DMS153 treated with DMSO at 0.1 percent for 48 hours (cell line): ENCODE results near the gene NUB1.

ENCODE experiments used
- DNase-seq: peaks from one replicate; lab custom pipeline; 2025; ENCODE audit not compliant: unreplicated experiment; lab: John Stamatoyannopoulos, UW

Gene NUB1

GRCh38 chr7:151400626-151401315 is 59.2 kb downstream of the NUB1 start:
- no peak for DNase-seq

- DNase-seq: no peak
Measured at GRCh38 chr7:151402029-151402835, 60.6 kb downstream of the NUB1 start.

DNA sequence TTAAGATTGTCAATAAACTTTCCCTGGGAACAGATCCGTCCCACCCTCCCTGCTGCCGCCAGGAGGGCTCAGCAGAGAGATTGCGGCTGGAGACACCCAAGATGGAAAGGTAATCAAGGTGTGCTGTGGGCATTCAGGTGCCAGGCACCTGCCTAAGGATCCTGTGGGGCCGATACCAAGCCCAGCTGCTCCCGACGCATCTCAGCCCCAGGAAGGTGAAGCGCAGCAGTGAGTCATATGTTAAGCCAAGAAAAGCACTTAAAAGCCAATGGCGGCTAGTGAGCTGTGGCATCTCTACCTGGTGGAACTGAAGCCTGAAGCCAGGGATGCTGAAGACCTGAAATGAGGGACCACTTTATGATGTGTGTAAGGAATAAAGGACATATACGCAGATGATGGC is 62.2 kb downstream of the NUB1 start:
- no peak for DNase-seq

DNA sequence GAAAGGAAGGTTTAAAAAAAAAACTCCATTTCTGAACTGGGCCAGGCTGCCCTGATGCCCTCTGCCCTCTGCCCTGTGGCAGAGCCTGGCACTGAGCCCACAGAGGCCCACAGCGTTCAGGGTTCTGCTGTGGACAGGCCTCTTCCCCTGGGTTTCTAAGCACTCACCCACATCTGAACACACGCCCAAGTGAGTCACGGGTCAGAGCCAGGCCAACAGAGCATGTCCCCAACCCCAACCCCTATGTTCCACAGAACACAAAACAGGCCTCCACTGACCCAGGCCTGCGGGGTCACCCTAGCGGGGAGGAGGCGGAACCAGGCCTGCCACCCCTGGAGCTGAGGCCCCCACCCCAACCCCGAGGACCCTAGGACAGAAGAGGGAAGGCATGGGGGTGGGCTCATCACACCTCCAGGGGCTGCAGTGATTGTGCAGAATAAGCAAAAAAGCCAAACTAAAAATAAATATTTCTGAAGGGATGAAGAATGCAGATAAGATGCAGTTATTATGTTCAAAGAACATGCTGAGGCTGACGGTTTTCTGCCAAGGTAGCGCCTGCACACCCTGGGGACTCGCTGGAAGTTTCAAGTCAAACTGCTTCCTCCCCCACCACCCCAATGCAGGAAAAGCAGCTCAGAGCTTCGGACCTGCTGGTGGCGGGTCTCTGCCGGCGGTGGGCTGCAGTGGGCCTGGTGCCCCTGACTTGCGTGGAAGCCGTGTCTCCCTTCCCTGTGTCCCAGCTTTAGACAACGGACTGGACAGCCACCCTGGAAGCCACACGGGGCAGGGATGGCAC is 62.8 kb downstream of the NUB1 start:
- no peak for DNase-seq

DNA sequence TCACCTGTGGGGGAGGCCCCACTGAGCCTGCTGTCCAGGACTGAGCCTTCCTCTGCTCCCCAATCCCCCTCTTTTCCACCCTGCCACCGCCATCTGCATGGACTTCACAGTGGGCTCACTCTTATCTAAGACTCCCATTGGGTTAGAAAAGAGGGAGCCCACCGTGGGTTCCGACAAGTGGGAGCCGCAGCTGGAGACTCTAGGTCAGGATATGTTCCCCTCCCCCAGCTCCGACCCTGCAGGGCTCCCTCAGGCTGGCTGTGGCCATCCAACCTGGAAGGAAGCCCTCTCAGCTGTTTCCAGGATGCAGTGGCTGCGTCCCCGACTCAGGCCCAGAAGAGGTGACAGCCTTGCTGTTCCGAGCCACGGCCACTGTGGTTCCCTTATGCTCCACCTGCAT is 63.4 kb downstream of the NUB1 start:
- no peak for DNase-seq

- DNase-seq: no peak
Measured at GRCh38 chr7:151405588-151405987, 64.0 kb downstream of the NUB1 start.

DNA sequence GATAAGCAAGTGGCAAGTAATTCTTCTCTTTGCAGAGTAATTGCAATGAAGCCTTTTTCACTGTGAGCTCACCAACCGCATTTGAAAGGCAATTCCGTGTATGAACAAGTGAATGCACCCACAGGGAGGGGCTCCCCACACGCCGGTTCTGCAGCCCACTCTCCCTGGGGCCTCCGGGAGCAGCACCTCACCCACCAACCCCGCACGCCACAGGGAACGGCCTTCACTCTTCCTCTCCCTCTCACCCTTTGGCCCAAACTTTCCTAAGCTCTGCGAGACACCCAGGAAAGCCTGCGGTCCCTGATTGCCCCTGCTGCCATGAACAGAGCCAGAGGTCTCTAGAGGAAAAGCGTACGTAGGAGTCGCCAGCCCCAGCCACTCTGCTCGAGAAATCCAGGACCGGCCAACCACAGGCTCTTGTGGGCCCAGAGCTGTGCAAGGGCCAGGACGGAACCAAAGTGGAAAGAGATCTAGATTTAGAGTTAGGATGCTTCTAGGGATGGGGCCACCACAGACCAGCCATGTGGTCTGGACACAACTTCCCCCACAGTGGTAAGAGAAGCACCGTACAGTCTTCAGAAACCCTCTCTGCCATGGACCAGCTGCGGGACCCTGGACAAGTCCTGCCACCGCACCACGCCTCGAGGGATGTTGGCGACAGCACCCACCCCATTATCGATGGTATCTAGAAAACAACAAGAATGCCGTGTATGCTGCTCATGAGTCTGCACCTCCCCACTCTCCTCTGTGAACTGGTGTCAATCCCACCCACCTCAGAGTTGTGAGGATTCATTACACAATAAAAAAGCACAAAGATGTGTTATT is 64.7 kb downstream of the NUB1 start:
- DNase-seq: no peak

DNA sequence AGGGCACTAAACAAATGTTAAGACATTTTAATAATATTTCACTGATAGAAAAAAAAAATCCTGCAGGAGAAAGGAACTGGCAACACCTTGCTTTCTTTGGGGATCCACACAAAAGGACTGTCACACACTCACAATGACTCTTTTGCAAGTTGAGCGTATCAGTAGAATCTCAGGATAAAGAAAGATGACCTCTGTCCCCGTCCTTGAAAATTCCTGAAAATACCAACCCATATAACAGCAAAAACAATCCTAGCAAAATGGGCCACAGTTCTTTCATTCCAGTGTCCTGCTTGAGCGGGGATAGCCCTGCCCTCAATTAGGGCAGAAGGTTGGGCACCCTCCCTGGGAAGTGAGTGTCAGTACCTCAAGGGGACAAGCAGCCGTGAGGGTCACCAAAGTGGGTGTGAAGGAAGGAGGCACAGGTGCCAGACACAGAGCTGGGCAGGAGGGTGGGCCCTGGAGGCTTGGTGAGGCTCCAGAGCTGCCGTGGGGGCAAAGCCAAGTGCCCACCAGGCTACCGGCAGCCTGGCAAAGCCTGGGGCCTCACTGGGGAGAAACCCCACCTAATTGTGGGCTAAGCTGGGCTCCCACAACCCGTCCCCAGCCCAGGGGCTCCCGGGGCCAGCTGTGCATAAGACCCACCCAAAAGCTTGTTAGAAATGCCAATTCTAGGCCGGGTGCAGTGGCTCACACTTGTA is 65.4 kb downstream of the NUB1 start:
- DNase-seq: no peak

DNA sequence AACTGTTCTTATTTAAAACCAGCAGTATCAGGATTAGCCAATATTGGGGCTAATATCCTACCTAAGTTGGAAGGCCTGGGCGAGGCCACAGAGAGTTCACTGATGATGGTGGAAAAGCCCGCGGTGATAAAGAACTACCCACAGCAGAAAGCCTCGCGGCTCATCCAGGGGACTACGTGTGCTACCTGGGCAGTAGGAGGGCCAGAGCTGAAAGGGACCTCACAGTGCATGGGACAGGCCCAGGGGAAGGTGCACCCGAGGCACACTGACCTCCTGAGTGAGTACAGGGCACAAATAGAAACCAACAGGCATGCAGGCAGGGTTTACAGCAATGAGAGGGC is 66.9 kb downstream of the NUB1 start:
- no peak for DNase-seq

DNA sequence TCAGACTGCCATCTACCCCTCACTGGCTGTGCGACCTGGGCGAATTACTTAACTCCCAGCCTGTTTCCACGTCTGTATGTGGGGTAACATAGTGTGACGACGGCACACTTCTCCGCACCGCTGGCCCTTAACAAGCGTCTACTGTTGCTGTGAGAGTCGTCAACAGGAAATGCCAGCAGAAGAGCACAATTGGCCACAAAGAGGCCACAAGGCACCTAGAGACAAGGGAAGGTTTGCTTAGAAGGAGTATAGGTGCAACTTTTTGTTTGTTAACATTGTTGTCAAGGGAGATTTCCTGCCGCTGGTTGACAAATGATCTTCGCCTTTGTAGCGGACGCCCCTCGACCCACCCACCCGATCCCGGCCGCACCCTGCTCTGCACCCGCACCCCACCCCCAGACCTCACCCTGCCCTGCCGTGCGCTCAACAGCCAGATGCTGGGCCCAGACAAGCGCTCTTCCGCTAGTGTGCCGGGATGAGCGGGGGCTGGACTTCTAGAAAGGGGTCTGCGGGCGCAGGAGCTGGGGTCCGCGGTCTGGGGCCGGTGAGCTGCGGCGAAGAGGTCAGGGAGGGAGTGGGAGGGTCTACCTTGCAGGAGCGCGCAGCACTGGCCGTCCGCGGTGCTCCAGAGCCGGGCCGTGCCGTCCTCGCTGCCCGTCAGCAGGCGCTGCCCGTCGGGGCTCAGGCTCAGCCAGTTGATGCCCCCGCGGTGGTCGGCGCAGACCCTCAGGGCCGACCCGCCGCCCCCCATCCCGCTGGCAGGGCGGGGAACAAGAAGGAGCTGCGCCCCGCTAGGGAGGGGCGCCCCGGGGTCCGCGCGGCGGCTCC is 67.4 kb downstream of the NUB1 start:
- no peak for DNase-seq

DNA sequence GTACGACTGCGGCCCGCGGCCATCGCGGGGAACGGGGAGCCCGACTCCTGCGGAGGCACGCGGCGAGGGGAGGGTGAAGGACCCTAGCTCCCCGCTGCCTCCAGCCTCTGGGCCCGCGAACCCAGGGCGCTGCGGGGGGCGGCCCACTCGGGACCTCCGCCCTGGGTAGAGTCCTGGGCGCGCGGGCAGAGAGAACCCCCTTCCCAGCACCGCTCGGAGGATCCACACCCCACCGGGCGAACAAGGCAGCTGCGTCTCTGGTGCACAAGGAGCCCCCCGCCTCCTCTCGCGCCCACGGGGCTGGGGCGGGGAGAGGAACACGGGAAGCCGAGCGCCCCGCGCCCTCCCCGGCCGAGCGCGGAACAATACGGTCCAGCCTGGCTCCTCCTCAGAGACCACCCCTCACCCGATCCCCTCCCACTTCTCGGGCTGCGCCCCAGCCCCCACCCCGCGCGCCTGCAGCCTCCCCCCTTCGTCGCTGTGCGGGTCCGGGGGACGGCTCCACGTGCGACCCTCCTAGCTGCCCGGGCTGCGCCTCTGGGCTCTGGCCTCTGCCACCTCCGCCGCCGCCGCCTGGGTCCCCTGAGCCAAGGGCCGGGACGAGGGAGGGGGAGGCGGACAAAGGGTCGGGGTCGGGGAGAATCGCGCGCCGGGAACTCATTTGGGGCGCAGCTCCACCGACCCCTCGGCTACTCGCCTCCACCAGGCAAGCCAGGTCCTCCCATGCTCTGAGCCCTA is 68.2 kb downstream of the NUB1 start, which contains the start of gene WDR86:
WDR86 (minus strand) TSS at position 372 of the 738 bp plus-strand sequence. CDS start 449 bp downstream, outside the sequence.
- no peak for DNase-seq

DNA sequence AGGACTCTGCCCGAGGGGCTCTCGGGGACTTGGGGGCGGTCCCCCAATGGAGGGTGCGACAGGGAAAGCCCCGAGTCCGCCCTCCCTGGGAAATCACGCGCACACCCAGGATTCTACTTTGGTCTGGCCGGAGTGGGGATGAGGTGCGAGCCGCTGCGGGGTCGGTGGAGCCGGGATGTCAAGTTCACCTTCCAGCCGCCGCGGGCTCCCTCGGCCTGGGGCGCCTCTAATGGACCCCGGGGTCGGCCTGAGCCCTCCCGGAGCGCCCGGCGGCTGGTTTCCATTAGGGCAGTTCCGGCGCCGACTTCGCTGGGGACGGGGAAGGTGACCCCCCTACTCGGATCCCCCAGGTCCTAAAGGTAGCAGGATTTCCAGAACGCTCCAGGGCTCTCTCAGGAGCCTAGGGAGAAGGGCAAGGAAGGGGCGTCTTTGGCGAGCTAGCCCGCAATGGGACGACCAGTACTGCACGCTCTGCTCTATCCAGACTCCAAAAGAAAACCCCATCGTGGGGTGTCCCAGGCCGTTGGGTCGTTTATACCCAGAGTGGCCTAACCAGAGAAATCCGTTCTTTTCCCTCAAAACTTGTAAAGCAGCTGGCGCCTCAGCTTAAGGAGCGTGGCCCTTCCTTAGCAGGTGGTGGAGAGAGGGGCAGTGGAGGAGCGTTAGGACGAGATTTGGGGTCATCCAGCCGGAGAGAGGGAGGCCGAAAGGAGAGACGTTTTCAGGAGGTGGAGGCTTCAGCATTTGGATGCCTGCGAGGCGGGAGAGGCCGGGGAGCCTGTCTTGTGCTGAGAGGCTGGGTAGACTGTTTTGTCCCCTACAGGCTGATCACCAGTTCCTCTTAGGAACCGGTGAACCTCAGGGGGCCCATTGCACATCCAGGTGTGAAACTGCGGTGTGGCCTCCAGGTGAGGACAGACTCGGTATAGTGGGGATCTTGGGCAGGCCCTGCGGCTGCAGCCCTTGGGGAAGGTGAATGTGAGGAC is 69.1 kb downstream of the NUB1 start:
- no peak for DNase-seq

DNA sequence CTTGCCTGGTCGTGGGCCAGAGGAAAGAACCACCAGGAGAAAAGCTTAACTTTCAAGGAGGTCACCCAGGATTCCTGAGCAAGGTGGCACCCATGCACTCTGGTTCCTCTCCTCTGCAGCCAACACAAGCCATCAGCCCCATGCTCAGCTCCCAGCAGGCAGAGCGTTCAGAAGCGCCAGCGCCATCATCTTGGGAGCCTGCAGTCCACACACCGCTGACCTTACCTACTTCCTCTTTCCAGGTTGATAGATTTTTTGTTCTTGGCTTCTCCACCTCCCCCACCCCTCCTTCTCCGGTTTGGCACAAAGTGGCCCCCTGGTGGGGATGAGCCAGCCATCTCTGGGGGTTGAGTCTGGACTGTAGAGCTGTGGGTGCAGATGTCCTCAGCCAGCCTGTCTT is 69.9 kb downstream of the NUB1 start:
- DNase-seq: no peak

DNA sequence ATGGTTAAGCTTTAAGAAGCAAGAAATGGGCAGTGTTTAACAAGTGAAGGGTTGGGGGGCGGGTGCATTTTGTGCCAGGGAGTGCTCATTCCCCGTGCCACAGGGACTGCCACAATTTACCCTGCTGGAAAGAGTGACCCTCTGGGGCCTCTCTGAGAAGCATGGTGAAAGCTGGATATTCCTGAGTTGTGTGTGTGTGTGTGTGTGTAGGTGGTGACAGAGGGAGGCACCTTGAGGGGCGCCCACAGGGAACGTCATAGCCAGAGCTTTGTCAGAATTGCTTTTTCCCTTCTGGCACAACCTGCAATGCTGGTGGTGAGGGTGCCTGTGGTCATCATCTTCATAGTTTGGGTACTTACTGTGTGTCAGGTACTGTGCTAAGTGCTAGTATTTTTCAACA is 70.7 kb downstream of the NUB1 start:
- no peak for DNase-seq

DNA sequence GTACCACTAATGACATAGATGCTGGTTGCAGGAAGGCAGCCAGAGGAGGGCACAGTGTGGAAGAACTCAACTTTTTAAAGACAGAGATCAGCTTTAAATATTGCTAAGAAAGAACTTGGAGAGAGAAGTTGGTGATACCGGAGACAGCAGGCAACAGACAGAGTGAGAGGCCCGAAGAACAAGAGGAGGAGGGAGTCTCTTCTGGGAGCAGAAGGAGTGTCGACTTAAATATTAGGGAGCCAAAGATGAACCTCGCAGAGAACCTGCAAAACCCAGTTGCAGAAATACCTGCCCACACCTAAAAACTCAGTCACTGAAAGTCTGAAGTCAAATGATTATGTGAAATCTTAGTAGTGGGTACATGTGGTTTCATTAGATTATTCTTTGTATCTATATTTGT is 71.6 kb downstream of the NUB1 start:
- no peak for DNase-seq

DNA sequence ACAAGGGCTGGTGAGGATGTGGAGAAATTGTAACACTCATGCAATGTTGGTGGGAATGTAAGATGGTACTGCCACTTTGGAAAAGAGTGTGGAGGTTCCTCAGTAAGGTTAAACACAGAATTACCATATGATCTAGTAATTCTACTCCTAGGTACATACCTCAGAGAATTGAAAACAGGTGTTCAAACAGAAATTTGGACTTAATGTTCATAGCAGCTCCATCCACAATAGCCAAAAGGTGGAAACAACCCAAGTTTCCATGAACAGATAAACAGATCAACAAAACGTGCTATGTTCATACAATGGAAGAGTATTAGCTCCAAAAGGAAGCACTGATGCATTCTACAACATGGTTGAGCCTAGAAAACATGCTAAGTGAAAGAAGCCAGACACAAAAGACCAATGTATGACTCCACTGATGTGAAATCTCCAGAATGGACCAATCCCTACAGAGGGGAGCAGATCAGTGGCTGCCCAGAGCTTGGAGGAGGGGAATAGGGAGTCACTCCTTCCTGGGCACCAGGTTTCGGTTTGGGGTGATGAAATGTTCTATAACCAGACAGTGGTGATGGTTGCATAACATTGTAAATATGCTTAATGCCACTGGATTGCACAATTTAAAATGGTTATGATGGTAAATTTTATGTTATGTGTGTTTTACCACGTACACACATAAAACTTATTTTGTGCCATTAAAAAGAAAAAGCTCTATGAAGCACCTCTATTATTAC is 73.9 kb downstream of the NUB1 start:
- DNase-seq: no peak
